HFF-Myc (cell line): ENCODE data around the gene TFDP1.

ENCODE experiments used
- DNase-seq: peaks from one replicate; pipeline ENCODE4 v3.0.0-alpha.2; 2011; ENCODE audit warnings: low read depth; ENCODE audit errors: extremely low read depth
- H3K4me3 ChIP-seq: replicated peaks from 2 replicates; pipeline ENCODE4 v1.5.1; 2011; ENCODE audit warnings: low read depth, mild to moderate bottlenecking, control low read depth, low read length
- TF ChIP-seq, protein P1 (sequence below): IDR thresholded peaks from 2 replicates; pipeline ENCODE4 v1.5.1; 2012; ENCODE audit warnings: mild to moderate bottlenecking, low read depth, low read length, control low read depth; ENCODE audit errors: missing control alignments

The TFDP1 gene

DNA sequence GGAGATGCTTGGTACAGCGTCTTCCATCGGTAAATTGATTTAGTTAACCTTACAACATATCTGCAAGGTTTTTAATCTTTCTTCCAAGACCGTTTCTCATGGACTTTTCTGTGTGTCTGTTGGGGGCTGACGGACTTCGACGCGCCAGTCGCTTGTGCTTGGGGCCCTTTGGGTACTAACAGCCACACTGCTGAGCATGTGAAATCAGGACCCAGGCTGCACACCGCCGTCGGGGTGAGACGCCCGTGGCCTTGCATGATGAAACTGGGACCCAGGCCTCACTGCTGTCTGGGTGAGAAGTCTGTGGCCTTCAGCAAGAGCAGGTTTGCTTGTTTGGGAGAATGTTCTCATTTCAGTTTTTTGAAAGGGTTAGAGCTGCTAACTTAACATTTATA lies 63.7 kb downstream of the TFDP1 start:
- no peak overlapping the region for H3K4me3 ChIP-seq
- no peak for DNase-seq
- TF ChIP-seq, protein P1, sequence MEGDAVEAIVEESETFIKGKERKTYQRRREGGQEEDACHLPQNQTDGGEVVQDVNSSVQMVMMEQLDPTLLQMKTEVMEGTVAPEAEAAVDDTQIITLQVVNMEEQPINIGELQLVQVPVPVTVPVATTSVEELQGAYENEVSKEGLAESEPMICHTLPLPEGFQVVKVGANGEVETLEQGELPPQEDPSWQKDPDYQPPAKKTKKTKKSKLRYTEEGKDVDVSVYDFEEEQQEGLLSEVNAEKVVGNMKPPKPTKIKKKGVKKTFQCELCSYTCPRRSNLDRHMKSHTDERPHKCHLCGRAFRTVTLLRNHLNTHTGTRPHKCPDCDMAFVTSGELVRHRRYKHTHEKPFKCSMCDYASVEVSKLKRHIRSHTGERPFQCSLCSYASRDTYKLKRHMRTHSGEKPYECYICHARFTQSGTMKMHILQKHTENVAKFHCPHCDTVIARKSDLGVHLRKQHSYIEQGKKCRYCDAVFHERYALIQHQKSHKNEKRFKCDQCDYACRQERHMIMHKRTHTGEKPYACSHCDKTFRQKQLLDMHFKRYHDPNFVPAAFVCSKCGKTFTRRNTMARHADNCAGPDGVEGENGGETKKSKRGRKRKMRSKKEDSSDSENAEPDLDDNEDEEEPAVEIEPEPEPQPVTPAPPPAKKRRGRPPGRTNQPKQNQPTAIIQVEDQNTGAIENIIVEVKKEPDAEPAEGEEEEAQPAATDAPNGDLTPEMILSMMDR: no peak

DNA sequence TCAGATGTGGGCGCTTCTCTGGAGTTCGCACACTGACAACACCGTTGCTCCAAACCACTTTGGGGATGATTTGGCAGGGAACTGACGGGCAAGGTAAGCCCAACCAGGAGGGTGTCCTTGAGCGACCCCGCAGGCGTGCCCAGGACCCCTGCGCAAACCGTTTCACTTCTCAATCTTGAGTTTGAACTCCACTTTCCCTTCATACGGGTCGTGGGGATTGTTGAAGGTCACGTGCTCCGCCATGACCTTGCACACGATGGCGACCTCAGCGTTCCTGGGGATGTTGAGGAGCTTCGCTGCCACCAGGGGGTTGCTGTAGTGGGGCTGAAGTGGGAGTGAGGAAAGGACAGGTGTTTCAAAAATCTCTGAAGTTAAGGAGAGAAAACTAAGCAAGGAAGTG lies 64.7 kb downstream of the TFDP1 start:
- no peak overlapping the region for H3K4me3 ChIP-seq
- DNase-seq: no peak
- TF ChIP-seq, protein P1: no peak

GRCh38 chr13:113650275-113650674 lies 65.7 kb downstream of the TFDP1 start:
- no peak overlapping the region for H3K4me3 ChIP-seq
- no peak for DNase-seq
- TF ChIP-seq, protein P1: no peak

- TF ChIP-seq, protein P1: no peak
- no peak overlapping the region for H3K4me3 ChIP-seq
- no peak for DNase-seq
Observed at GRCh38 chr13:113650731-113651148, 66.2 kb downstream of the TFDP1 start.

DNA sequence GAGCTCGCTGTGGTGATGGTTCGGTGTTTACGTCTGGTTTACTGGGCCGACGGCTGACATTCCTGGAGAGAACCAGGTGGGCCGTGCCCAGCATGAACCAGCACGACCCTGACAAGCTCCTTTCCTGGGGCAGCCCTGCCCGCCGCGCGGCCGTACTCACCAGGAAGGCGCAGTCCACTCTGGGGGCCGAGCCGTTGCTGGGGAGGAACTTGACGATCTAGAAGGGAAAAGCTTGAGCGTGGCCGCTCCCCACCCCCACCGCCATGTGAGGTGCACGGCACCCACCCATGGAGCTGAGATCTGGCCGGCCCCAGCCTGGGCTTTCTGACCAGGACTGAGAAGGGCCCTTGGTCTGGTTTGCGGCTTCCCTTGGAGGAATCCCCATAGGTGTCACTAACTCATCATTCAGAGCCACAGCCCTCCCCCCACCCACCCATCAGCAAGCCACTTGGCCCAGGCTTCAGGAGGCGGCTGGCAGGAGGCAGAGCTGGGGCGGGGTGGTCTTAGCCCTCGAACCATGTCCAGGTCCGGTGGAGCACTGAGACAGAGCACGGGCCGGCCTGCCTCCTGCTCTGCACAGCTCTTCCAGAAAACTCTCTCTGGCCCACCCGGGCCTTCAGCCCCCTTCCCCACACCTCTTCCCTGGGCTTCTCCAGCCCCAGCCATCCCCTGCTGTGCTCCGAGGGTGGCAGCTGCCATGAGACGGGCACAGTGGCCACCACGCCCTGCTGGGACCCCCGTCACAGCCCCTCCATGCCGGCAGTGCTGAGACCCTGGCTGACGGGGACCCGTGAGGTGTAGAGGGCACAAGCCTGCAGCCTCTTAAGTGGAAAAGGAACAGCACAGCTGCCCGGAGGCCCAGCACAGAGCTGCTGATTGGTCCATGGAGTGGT lies 67.2 kb downstream of the TFDP1 start:
- H3K4me3 ChIP-seq: no peak overlapping the region
- TF ChIP-seq, protein P1: no peak
- DNase-seq: no peak

DNA sequence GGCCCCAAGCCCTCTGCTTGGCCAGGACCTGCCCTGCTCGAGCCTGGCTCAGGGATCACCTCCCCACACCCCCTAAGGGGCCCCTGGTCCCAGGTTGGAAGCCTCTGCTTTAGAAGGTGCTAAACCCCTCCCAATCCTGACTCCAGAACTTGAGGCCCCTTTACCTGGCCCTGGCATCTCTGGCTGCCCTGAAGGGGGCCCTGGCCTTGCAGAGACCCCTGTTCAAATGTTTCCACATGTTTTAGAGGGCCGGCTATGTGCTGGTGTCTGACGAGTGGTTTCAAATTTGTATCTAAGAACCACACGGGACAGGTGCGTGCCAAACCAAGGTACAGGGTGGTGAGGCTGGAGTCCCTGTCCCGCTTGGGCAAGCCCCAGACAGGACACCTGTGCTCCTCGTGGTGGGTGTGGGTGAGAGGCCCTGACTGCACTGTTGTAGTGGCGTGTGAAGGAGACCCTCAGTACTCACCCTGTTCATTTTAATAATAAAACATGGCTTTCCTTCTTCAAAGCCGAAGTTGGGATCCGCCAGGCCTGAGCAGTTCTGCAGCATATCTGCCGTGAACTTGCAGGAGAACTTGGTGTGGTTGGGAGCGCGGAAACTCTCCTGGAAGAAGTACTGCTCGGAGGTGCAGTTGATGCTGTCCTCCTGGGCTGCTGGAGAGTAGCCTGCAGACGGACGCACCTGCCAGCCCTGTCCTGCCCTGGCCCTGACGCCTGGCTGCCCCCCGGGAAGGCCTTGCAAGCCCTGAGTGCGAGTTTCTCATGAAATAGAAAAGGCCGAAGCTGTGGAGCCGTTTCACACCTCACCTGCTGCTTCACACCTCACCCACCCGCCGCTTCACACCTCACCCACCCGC lies 68.1 kb downstream of the TFDP1 start:
- TF ChIP-seq, protein P1: no peak
- H3K4me3 ChIP-seq: no peak overlapping the region
- no peak for DNase-seq
